HG02763 (cell line): ENCODE measurements around the gene SRCIN1.
"Not testable (repeated sequence)": the region's sequence is repeated elsewhere in the genome, so short reads cannot be mapped to it uniquely, and the experiment has no call there.

Source experiments
- ATAC-seq: cut with Tn5 transposase; IDR thresholded peaks from one replicate; pipeline ENCODE4 v1.9.1; 2021; ENCODE audit warnings: mild to moderate bottlenecking, moderate library complexity; ENCODE audit not compliant: unreplicated experiment

SRCIN1 gene

GRCh38 chr17:38550661-38551060 is 55.1 kb downstream of the SRCIN1 start:
- ATAC-seq: no peak

DNA sequence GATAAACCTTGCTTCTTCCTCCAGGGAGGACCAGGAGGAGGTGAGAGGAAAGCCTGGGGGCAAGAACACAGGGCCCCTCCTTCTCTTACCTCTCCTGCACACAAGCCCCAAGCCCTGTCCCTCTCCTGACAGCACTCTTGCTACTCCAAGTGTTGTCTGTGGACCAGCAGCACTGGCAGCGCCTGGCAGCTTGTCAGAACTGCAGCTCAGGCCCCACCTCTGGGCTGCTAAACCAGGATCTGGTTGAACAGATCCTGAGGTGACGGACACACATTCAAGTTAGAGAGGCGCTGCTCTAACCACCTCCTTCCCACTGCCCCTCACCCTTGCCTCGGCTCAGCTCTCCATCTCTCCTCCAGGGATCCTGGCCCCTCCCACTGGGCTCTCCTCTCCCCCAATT is 56.5 kb downstream of the SRCIN1 start:
- ATAC-seq: no peak

DNA sequence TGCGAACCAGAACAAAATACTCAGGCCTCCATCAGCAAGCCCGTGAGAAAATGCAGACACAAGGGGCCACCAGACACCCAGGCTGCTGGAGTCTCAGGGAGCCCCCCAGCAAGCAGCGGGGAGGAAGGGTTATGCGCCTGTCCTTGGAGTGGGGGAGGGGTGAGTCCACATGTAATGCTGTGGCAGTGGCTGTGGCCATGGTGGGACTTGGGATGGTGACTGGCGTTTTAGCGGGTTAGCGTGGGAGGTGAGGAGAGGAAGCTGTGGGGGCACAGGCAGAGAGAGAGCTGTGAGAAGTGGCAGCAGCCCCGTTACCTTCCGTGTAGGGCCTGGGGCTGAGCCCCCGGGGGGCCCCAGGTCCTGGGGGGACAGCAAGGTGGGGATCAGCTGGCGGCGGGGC is 58.3 kb downstream of the SRCIN1 start:
- ATAC-seq: no peak

- ATAC-seq: no peak
Observed at GRCh38 chr17:38546396-38546795, 59.4 kb downstream of the SRCIN1 start.

DNA sequence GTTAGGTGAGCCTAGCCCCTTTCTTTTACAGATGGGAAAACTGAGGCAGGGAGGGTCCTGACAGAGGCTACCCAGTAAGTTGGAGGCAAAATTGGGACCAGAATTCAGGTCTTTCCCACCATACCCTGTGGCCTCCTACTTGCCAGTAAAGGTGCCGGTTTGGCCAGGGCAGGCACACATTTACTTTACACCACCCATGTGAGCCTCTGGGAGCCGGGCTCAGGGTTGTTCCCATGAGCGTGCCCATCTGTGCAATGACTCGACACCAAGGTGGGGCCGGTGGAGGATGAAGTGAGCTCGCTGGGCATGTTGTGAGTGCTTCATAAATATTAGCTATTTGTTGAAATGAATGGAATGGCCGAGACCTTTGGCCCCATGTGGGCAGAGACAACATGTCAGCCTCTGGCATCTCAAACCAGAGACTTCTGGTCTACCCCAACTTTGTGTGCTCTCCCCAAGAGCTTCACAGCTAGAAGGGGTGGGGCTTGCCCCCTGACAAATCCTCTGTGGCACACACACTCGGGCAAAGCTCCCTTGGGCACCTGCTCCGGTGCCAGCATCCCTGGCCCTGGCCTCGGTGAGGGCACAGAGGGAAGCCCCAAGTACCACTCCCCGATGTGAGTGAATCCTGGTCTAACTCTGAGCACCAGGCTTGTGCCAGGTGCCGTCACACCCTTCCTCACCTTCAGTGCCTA is 60.1 kb downstream of the SRCIN1 start:
- no peak for ATAC-seq

GRCh38 chr17:38544839-38545209 is 60.9 kb downstream of the SRCIN1 start:
- no peak for ATAC-seq

- no peak for ATAC-seq
Observed at GRCh38 chr17:38544175-38544838, 61.4 kb downstream of the SRCIN1 start.

- no peak for ATAC-seq
Observed at GRCh38 chr17:38543403-38544174, 62.2 kb downstream of the SRCIN1 start.

- ATAC-seq: no peak
Observed at GRCh38 chr17:38542286-38542685, 63.5 kb downstream of the SRCIN1 start.

GRCh38 chr17:38541281-38541680 is 64.5 kb downstream of the SRCIN1 start:
- ATAC-seq: no peak

DNA sequence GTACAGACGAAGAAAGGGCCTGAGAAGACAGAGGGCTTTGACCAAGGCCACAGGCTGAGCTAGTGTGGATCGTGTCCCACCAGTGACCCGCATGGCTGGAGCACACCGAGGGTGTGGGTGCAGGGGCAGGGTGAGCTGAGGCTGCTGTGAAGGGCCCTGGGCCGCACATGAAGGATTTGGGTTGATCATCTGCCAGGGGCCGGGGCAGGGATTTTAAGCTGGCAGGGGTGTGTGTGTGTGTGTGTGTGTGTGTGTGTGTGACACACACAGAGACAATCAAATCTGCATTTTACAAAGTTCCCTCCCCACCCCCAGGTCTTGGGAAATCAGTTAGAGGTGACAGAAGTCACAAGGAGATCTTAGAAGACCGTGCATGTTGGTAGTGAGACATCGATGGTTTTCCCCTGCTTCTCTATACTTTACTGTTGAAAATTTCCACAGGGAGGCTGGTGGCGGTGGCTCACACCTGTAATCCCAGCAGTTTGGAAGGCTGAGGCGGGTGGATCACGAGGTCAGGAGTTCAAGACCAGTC is 65.2 kb downstream of the SRCIN1 start:
- ATAC-seq: no peak

DNA sequence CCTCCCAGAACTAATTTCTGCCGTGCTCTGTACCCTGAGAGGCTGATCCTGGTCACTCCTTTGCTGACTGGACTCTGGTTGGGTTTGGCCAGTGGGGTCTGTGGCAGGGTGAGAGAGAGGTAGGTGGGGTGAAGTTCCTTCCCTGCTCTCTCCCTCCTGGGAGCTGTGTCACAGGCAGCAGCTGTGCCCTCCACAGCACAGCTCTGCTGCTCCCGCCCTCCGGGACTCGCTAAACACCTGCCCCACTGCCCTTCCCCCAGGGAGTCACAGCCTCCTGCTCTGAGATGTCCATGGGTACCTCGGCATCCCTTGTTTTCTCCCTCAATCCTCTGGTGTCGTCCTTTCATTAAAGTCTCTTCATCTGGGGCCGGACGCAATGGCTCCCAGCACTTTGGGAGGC is 66.4 kb downstream of the SRCIN1 start:
- ATAC-seq: no peak

GRCh38 chr17:38538906-38539305 is 66.8 kb downstream of the SRCIN1 start:
- ATAC-seq: no peak

DNA sequence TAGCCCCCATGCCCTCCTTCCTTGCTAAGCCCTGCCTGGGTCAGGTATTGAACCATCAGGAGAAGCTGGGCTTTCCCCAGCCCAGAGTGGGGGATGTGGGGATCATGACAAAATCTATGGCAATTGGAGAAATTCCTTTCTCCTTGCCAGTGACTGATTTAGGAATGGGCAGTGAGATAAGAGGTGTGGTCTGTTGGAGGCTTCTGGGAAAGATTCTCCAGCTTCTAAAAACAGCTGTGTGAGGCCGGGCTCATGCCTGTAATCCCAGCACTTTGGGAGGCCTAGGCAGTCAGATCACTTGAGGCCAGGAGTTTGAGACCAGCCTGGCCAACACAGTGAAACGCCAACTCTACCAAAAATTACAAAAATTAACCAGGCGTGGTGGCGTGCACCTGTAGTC is 69.1 kb downstream of the SRCIN1 start:
- no peak for ATAC-seq

DNA sequence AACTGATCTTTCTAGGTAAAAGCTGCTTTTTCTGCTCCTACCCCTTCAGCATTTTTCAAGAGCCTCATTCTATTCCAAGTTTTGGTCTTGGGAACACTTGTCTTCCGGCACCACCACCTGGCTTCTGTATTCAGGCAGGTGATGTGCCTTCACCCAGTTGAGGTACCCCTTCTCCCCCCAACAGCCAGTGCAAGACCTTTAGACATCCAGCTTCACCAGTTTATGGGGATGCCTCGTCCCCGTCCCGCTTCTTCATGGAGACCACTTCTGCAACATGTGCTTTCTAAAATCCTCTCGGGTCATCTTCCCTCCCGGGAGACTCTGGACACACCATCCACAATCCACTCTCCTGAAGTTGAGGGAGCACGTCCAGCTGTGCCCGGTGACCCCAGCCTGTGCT is 69.9 kb downstream of the SRCIN1 start:
- no peak for ATAC-seq

DNA sequence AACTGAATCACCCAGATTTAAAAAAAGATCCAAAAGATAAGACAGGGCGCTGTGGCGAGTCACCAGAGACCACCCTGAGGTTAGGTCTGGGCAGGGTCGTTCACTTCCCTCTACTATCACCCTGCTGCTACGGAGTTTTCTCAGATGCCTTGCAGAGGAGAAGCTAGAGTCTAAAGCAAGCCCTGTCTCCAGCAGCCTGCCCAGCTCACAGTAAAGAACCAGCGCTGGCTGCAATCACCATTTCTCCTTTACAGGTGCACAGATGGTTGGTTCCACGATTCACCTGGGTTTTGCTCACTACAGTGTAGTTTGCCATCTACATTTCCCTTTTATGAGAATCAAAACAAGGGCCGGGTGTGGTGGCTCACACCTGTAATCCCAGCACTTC is 71.3 kb downstream of the SRCIN1 start:
- no peak for ATAC-seq

- ATAC-seq: no peak
Observed at GRCh38 chr17:38533866-38534497, 71.8 kb downstream of the SRCIN1 start.

DNA sequence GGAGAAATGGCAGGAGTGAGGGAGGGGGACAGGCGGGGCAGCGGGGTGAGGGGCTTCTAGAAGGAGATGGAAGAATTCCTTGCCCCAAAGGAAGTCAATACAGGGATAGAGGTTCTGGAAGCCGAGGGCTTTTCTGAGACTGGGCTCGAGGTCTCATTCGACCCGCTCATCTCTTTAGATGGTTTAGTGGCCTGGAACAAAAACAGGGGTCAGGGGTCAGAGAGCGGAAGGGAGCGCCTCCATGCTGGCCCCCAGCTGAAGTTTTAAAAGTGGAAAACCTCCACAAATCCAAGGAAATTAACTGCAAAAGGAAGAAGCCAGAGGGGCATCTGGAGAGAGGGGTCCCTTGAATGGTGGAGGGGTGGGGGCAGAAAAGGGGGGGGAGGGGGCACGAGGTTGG is 72.5 kb downstream of the SRCIN1 start:
- no peak for ATAC-seq

DNA sequence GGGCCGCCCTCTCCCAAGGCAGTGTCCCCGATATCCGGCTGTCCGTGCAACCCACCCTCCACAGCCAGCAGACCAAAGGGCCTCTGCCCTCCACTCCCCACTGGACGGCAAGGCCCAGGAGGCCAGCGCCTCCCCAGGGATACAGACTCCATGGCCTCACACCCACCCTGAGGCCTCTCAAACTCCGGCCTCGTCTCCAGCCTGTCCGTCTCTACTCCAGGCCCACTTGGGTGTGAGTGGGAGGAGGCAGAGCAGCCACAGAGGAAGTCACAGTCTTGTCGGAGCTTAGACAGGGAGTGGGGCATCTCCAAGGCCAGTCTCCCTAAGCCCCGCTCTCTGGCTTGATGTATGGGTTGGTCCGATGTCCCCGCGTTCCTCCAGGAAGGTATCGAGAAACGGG is 73.3 kb downstream of the SRCIN1 start:
- no peak for ATAC-seq

- ATAC-seq: not testable (repeated sequence)
Observed at GRCh38 chr17:38531761-38532160, 74.0 kb downstream of the SRCIN1 start.

DNA sequence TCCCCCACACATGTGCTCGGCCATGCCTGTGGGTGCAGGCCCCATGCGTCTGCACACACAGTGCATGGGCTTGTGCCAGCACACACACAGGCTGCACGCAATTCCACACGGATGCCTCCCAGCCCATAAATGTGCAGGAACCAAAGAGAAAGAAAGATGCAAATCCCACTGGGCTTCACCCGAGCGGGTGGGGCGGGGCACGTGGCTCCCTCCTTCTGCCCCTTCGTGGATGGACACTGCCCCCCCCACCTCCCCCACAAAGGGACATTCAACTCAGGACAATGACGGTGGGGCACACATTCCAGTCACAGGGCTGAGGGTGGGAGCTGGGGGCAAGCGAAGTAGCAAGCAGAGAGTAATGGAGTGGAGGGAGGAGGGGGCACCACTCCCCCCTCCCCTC is 74.9 kb downstream of the SRCIN1 start:
- ATAC-seq: not testable (repeated sequence)
